Fibroblast of villous mesenchyme (primary cell): ENCODE measurements around the gene NGF. TPM values are rescaled to one million over a fixed set of nuclear protein-coding genes. Genes with fewer than 3 reads are reported as not detected.
"Not testable (repeated sequence)": the region's sequence is repeated elsewhere in the genome, so short reads cannot be mapped to it uniquely, and the experiment has no call there.

Source experiments
- DNase-seq: peaks from one replicate; pipeline ENCODE4 v3.0.0-alpha.2; 2010; ENCODE audit warnings: low read depth
- H3K4me3 ChIP-seq: 2 replicates; pipeline ENCODE4 v1.5.1; 2011; ENCODE audit warnings: low read depth, mild to moderate bottlenecking, low read length
- total RNA-seq: library from RNA; depleted of rRNA; stranded (reverse); fragments of >200 nt; gene quantifications from 2 replicates; pipeline ENCODE4 v1.2.3, GENCODE V29; 2012
- TF ChIP-seq, protein P1 (sequence below): IDR thresholded peaks from 2 replicates; pipeline ENCODE4 v1.5.1; 2012; ENCODE audit warnings: low read depth, mild to moderate bottlenecking, low read length; ENCODE audit not compliant: insufficient read depth

Gene NGF
- total RNA-seq, 1 donor: 0.86 TPM

GRCh38 chr1:115364780-115365155, 26.7 kb upstream of the NGF start:
- TF ChIP-seq, protein P1, sequence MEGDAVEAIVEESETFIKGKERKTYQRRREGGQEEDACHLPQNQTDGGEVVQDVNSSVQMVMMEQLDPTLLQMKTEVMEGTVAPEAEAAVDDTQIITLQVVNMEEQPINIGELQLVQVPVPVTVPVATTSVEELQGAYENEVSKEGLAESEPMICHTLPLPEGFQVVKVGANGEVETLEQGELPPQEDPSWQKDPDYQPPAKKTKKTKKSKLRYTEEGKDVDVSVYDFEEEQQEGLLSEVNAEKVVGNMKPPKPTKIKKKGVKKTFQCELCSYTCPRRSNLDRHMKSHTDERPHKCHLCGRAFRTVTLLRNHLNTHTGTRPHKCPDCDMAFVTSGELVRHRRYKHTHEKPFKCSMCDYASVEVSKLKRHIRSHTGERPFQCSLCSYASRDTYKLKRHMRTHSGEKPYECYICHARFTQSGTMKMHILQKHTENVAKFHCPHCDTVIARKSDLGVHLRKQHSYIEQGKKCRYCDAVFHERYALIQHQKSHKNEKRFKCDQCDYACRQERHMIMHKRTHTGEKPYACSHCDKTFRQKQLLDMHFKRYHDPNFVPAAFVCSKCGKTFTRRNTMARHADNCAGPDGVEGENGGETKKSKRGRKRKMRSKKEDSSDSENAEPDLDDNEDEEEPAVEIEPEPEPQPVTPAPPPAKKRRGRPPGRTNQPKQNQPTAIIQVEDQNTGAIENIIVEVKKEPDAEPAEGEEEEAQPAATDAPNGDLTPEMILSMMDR: no peak
- DNase-seq: no peak
- H3K4me3 ChIP-seq: no peak overlapping the region

DNA sequence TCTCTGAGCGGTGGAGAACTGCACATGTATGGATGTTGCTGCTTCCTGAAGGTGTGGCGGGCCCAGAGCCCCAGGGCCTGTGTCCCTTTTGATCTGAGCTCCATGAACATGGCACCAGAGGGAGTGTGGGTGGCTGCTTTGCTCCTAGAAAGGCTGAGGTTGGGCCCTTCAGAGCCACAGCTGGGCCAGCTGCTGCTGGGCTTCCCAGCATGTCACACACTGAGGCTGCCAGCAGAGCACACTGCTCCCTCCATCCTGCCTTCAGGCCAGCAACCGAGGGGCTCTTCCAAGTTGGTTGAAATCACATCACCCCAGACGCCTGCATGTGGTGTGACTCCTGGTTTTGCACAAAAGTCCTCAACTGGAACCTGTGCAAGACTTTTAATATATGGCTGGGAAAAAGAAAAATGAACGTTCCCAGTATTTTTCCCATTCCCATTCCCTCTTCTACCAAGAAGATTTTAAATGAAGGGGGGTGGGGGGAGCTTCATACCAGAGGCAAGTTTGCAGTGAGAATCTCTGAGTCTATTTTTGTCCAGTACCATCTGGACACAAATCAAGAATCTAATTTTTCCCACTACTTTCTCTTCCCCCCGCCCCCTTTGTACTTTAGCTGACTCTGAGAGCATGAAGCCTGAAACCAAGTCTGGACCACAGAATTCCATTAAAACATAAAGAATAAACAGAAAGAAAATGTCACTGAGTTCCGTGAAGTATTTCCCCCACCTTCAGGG, 26.2 kb upstream of the NGF start:
- TF ChIP-seq, protein P1: no peak
- peak; percentile 56 for DNase-seq
- no peak overlapping the region for H3K4me3 ChIP-seq

DNA sequence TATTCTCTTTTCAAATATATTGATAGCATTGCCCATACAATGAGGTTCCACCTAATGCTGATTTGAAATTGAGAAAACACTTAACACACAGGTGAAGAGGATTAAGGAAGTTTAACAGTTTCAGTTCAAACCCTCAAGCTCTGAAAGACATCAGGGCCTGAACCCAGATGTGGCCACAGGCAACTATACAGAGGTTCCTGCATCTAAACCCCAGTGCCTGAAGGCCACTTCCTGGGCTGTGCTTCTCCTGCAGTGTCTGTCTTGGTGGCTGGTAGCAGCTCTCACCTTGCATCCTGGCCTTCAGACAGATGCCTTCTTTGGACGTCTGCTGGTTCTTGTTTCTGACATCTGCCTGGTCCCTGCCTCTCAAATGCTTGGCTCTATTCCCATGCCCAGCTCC, 25.1 kb upstream of the NGF start:
- TF ChIP-seq, protein P1: no peak
- no peak overlapping the region for H3K4me3 ChIP-seq
- DNase-seq: no peak

DNA sequence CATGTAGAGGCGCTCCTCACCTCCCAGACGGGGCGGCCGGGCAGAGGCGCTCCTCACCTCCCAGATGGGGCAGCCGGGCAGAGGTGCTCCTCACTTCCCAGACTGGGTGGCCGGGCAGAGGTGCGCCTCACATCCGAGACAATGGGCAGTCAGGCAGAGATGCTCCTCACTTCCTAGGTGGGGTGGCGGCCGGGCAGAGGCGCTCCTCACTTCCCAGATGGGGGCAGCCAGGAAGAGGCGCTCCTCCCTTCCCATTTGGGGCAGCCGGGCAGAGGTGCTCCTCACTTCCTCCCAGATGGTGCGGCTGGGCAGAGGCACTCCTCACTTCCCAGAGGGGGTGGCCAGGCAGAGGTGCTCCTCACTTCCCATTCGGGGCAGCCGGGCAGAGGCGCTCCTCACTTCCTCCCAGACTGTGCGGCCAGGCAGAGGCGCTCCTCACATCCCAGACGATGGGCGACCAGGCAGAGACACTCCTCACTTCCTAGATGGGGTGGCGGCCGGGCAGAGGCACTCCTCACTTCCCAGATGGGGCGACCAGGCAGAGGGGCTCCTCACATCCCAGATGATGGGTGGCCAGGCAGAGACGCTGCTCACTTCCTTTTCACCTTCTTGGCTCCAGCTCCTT, 22.6 kb upstream of the NGF start:
- not testable (repeated sequence) for H3K4me3 ChIP-seq, DNase-seq

DNA sequence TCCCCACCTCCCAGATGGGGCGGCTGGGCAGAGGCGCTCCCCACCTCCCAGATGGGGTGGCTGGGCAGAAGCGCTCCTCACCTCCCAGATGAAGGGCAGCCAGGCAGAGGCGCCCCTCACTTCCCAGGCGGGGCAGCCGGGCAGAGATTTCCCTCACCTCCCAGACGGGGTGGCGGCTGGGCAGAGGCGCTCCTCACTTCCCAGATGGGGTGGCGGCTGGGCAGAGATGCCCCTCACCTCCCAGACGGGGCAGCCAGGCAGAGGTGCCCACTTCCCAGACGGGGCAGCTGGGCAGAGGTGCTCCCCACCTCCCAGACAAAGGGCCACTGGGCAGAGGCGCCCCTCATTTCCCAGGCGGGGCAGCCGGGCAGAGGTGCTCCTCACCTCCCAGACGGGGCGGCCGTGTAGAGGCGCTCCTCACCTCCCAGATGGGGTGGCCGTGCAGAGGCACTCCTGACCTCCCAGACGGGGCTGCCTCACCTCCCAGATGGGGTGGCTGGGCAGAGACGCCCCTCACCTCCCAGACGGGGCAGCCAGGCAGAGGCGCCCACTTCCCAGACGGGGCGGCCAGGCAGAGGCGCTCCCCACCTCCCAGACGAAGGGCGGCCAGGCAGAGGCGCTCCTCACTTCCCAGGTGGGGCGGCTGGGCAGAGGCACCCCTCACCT, 21.9 kb upstream of the NGF start:
- H3K4me3 ChIP-seq, DNase-seq: not testable (repeated sequence)

DNA sequence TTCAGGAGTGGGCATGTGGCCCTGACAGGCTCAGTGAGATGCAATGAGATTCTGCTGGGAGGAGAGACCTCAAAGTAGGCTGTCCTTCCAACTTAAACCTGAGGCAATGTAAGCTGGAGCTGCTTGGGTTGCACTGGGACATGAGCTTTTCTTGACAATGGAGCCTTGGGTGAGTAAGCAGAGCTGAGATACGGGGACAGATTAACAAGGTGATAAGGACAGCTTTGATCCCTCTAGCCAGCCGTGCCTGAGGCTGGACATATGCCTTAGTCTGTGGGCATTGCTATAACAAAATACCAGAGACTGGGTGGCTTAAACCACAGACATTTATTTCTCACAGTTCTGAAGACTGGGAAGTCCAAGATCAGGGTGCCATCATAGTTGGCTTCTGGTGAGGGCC, 18.3 kb upstream of the NGF start:
- no peak overlapping the region for H3K4me3 ChIP-seq
- DNase-seq: no peak
- TF ChIP-seq, protein P1: no peak

DNA sequence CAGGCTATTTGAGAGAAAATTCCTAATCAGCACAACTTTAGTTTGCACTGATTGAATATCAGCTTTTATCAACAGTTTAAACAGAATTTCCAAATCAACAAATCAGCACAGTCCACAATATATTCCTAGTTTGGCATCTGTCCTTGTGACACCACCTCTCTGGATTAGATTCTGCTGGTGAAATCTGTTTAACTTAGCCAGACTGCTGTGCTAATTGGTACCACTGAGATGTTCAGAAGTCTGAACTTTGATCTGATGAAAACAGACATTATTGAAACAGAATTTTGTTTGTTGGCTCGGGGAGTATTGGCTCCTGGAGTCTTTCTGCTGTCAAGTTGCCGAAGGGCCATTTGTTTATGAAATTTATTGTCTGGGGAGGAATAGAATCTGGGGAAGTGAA, 17.0 kb upstream of the NGF start:
- no peak overlapping the region for H3K4me3 ChIP-seq
- DNase-seq: no peak
- TF ChIP-seq, protein P1: no peak
